Measurements from ENCODE around the gene C13orf42.
A peak's percentile ranks its signal among the peaks of the same experiment; 100 is the strongest.

C13orf42 gene

GRCh38 chr13:51065372-51066090, 45.5 kb downstream of the C13orf42 start:
- no peak for DNase-seq (ENCODE audit: low read depth)

- DNase-seq (ENCODE audit: low read depth), result no peak
These were observed 46.3 kb downstream of the C13orf42 start for GRCh38 chr13:51064753-51065152.

GRCh38 chr13:51063909-51064308, 47.2 kb downstream of the C13orf42 start:
- no peak for DNase-seq (ENCODE audit: low read depth)

GRCh38 chr13:51058461-51059167, 52.5 kb downstream of the C13orf42 start:
- DNase-seq (ENCODE audit: low read depth), result peak; percentile 13

- no peak for DNase-seq (ENCODE audit: low read depth)
These were observed 53.2 kb downstream of the C13orf42 start for GRCh38 chr13:51057906-51058305.

- DNase-seq (ENCODE audit: low read depth), result no peak
These were observed 54.1 kb downstream of the C13orf42 start for GRCh38 chr13:51057001-51057400.

GRCh38 chr13:51052581-51052980, 58.5 kb downstream of the C13orf42 start:
- no peak for DNase-seq (ENCODE audit: low read depth)

GRCh38 chr13:51050021-51050830, 60.8 kb downstream of the C13orf42 start:
- no peak for DNase-seq (ENCODE audit: low read depth)

- no peak for DNase-seq (ENCODE audit: low read depth)
These were observed 62.5 kb downstream of the C13orf42 start for GRCh38 chr13:51048616-51049015.

GRCh38 chr13:51048166-51048461, 63.0 kb downstream of the C13orf42 start:
- DNase-seq (ENCODE audit: low read depth), result no peak

- no peak for DNase-seq (ENCODE audit: low read depth)
These were observed 63.5 kb downstream of the C13orf42 start for GRCh38 chr13:51047434-51048165.

- no peak for DNase-seq (ENCODE audit: low read depth)
These were observed 65.6 kb downstream of the C13orf42 start for GRCh38 chr13:51045451-51045850.

- DNase-seq (ENCODE audit: low read depth), result no peak
These were observed 66.9 kb downstream of the C13orf42 start for GRCh38 chr13:51044023-51044665.

- DNase-seq (ENCODE audit: low read depth), result no peak
These were observed 67.8 kb downstream of the C13orf42 start for GRCh38 chr13:51043310-51043709.

GRCh38 chr13:51041710-51042109, 69.4 kb downstream of the C13orf42 start:
- no peak for DNase-seq (ENCODE audit: low read depth)

GRCh38 chr13:51041126-51041525, 69.9 kb downstream of the C13orf42 start:
- DNase-seq (ENCODE audit: low read depth), result no peak

- DNase-seq (ENCODE audit: low read depth), result no peak
These were observed 70.6 kb downstream of the C13orf42 start for GRCh38 chr13:51040431-51040830.

GRCh38 chr13:51036418-51036817, 74.7 kb downstream of the C13orf42 start:
- DNase-seq (ENCODE audit: low read depth), result no peak

GRCh38 chr13:51035978-51036377, 75.1 kb downstream of the C13orf42 start:
- no peak for DNase-seq (ENCODE audit: low read depth)

- no peak for DNase-seq (ENCODE audit: low read depth)
These were observed 75.6 kb downstream of the C13orf42 start for GRCh38 chr13:51035469-51035868.

- no peak for DNase-seq (ENCODE audit: low read depth)
These were observed 76.2 kb downstream of the C13orf42 start for GRCh38 chr13:51034906-51035305.

Measured in EH (cell line).